SK-N-SH (cell line): Measurements from ENCODE around the gene CPT1B. TPM values are rescaled to one million over a fixed set of nuclear protein-coding genes. Genes with fewer than 3 reads are reported as not detected.

Experiments used
- CTCF ChIA-PET: fragments of 300-600, 350-600 bp; formaldehyde crosslinking; extraction: SDS; loops from one replicate; lab custom pipeline; 2021; lab: Yijun Ruan, JAX
- POLR2A ChIA-PET: fragments of 350-600 bp; sonication (Branson Sonifier 250); formaldehyde crosslinking; extraction: SDS; loops from one replicate; lab custom pipeline; 2020; ENCODE audit warnings: antibody characterized with exemption, inconsistent platforms; lab: Yijun Ruan, JAX
- DNase-seq: peaks from one replicate; pipeline ENCODE4 v3.0.0; 2012
- H2AFZ ChIP-seq: fragments of 200-600 bp; sonication (generic); 2 replicates; pipeline ENCODE4 v1.8.1; 2016; ENCODE audit warnings: antibody characterized with exemption, mild to moderate bottlenecking, low read depth
- H3F3A ChIP-seq: fragments of 200-600 bp; sonication (generic); replicated peaks from 2 replicates; pipeline ENCODE3; 2016; ENCODE audit warnings: antibody characterized with exemption, mild to moderate bottlenecking; ENCODE audit not compliant: insufficient read depth
- H3K27ac ChIP-seq, 2 experiments: fragments of 200-500 bp in 1 of 2; fragments of 200-600 bp in 1 of 2; sonication (Bioruptor generic) in 1 of 2; sonication (generic), shearing (Covaris generic) in 1 of 2; 2 replicates each; pipeline versions ENCODE4 v1.5.1 to v1.6.1; 2014 to 2016; ENCODE audit warnings: low read depth in 2 of 2, inconsistent platforms in 1 of 2, low read length in 1 of 2, mild to moderate bottlenecking in 1 of 2, mixed read lengths in 1 of 2
- H3K27me3 ChIP-seq: fragments of 200-600 bp; sonication (generic), shearing (Covaris generic); 2 replicates; pipeline ENCODE4 v1.6.1; 2016; ENCODE audit warnings: mixed run types; ENCODE audit not compliant: insufficient read depth
- H3K36me3 ChIP-seq, 2 experiments: fragments of 200-500 bp in 1 of 2; fragments of 200-600 bp in 1 of 2; sonication (Bioruptor generic) in 1 of 2; sonication (generic) in 1 of 2; replicated peaks in 1 of 2; 2 replicates each; pipeline versions ENCODE3 to v1.5.1; 2014 to 2016; ENCODE audit warnings: low read length in 1 of 2, mild to moderate bottlenecking in 1 of 2; ENCODE audit not compliant: insufficient read depth in 2 of 2, control insufficient read depth in 1 of 2
- H3K4me1 ChIP-seq, 2 experiments: fragments of 200-500 bp in 1 of 2; fragments of 200-600 bp in 1 of 2; sonication (Bioruptor generic) in 1 of 2; sonication (generic), shearing (Covaris generic) in 1 of 2; 2 replicates each; pipeline versions ENCODE4 v1.5.1 to v1.6.1; 2014 to 2016; ENCODE audit warnings: low read depth in 1 of 2, low read length in 1 of 2, mixed run types in 1 of 2; ENCODE audit not compliant: insufficient read depth in 2 of 2, control insufficient read depth in 1 of 2
- H3K4me2 ChIP-seq: fragments of 200-600 bp; sonication (generic), shearing (Covaris generic); 2 replicates; pipeline ENCODE4 v1.6.1; 2017; ENCODE audit warnings: mixed run types
- H3K4me3 ChIP-seq, 2 experiments: fragments of 200-500 bp in 1 of 2; fragments of 200-600 bp in 1 of 2; sonication (Bioruptor generic) in 1 of 2; sonication (generic), shearing (Covaris generic) in 1 of 2; 2 replicates each; pipeline versions ENCODE4 v1.5.1 to v1.8.1; 2014 to 2016; ENCODE audit warnings: low read depth in 2 of 2, inconsistent platforms in 1 of 2, low read length in 1 of 2, mild to moderate bottlenecking in 1 of 2, mixed read lengths in 1 of 2, moderate library complexity in 1 of 2
- H3K79me2 ChIP-seq: fragments of 200-600 bp; sonication (generic); 2 replicates; pipeline ENCODE4 v1.8.1; 2017; ENCODE audit warnings: mild to moderate bottlenecking; ENCODE audit not compliant: insufficient read depth
- H3K9ac ChIP-seq: fragments of 200-600 bp; sonication (generic); 2 replicates; pipeline ENCODE4 v1.6.1; 2017; ENCODE audit warnings: mixed run types
- H3K9me2 ChIP-seq: fragments of 200-600 bp; sonication (generic); 2 replicates; pipeline ENCODE4 v1.6.1; 2017; ENCODE audit warnings: mixed run types
- H3K9me3 ChIP-seq: fragments of 200-600 bp; sonication (generic); 2 replicates; pipeline ENCODE4 v1.6.1; 2017; ENCODE audit warnings: mixed run types, mild to moderate bottlenecking, moderate library complexity
- H4K20me1 ChIP-seq: fragments of 200-600 bp; sonication (generic); 2 replicates; pipeline ENCODE4 v1.6.1; 2017; ENCODE audit warnings: mild to moderate bottlenecking, mixed run types; ENCODE audit not compliant: insufficient read depth
- ELF1 ChIP-seq: IDR thresholded peaks from 2 replicates; pipeline ENCODE4 v1.4.0; 2012
- GABPA ChIP-seq: IDR thresholded peaks from 2 replicates; pipeline ENCODE4 v1.4.0; 2012; ENCODE audit warnings: low read depth, mild to moderate bottlenecking
- GATA2 ChIP-seq: sonication (generic); formaldehyde crosslinking; IDR thresholded peaks from 2 replicates; pipeline ENCODE4 v1.5.0; 2020; ENCODE audit warnings: mild to moderate bottlenecking, missing genetic modification reagents
- MEF2A ChIP-seq: IDR thresholded peaks from 2 replicates; pipeline ENCODE4 v1.4.0; 2012; ENCODE audit warnings: low read depth, borderline replicate concordance
- RAD21 ChIP-seq: IDR thresholded peaks from 2 replicates; pipeline ENCODE4 v1.6.1; 2012; ENCODE audit warnings: mild to moderate bottlenecking, low read length
- SMC3 ChIP-seq: IDR thresholded peaks from 2 replicates; pipeline ENCODE4 v1.6.1; 2012; ENCODE audit warnings: low read depth, low read length, improper control_type of control experiment
- TAF1 ChIP-seq: IDR thresholded peaks from 2 replicates; pipeline ENCODE4 v1.6.1; 2012; ENCODE audit warnings: low read depth, mild to moderate bottlenecking, low read length, moderate library complexity, borderline replicate concordance
- WGBS: methylation state at CpG from one replicate; pipeline ENCODE4 v1.1.6; 2017; ENCODE audit warnings: low lambda C conversion rate; 5-methylcytosine and 5-hydroxymethylcytosine counted together
- polyA plus RNA-seq, 3 experiments: library from polyadenylated mRNA; depleted of rRNA; stranded (reverse); fragments of >200 nt; gene quantifications; 2 replicates each; pipeline ENCODE4 v1.2.3, GENCODE V29; 2012
- TF ChIP-seq, protein P1 (sequence below): fragments of 150-350 bp; IDR thresholded peaks from 2 replicates; pipeline ENCODE4 v1.6.1; 2017; ENCODE audit warnings: antibody characterized with exemption, low read length, low read depth, borderline replicate concordance
- TF ChIP-seq, protein P2 (sequence below): IDR thresholded peaks from 2 replicates; pipeline ENCODE4 v1.4.0; 2012; ENCODE audit warnings: low read depth

CPT1B gene
- polyA plus RNA-seq, 1 of the 3 experiments (the other 2 are of a cell fraction) = 33.2 TPM

DNA sequence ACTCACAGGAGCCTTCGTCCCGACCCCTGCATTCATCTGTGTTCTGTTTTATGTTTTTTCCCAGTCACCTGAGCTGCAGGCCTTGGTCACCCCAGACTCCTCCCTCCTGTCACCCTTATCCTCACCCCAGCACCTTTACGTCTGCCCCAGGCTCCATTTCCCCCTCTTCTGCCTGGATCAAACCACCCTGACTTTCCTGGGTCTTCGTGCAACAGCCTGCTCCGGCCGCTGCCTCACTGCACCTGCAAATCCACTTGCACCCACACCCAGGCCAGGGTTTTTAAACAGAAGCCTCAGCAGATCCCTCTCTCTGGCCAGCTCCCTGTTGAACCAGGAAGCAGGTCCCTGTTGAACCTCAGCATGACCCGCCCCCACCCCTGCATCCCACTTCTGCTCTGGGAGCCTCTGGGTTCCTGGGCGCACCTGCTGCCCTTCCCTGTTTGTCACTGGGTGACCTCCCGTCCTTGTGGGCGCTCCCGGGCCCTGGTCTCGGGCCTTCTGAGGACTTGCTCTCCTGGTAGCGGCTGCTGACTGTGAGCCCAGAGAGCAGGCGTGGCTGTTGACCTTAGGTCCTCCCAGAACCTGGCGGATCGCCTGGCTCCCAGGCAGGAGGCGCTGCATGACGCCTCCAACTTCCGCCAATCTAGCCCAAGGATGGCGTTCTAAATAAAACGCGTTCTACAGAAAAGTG, 35.2 kb upstream of the CPT1B start:
- Histone ChIP-seq H3K9ac (no peak overlapping the region), H3K79me2 (no peaks in the 10 kb centered on the region), H3K27me3 (no peaks in the 10 kb centered on the region), H3K9me2 (no peaks in the 10 kb centered on the region), H3K36me3 (no peaks in the 10 kb centered on the region), H4K20me1 (no peaks in the 10 kb centered on the region), H3K4me3 (no peak overlapping the region), H3F3A (no peaks in the 10 kb centered on the region), H2AFZ (no peak overlapping the region), H3K4me1 (no peaks in the 10 kb centered on the region; a peak in 1 of 4 replicates), H3K4me2 (no peak overlapping the region), H3K27ac (no peak overlapping the region), H3K9me3 (no peaks in the 10 kb centered on the region)
- DNase-seq = peak; percentile 39
- CTCF ChIA-PET = interaction anchor here (1.1 to 2.9 kb wide), 5 partner anchors 12 to 271 kb away, joined by 3 to 9 read pairs (median 3); partner anchors contain the start of gene SCO2
- TF ChIP-seq GABPA (no peak), RAD21 (no peak), TAF1 (no peak), GATA2 (CRISPR knock-in tag) (no peak), ELF1 (no peak), MEF2A (no peak), SMC3 (no peak)
- TF ChIP-seq, protein P1, sequence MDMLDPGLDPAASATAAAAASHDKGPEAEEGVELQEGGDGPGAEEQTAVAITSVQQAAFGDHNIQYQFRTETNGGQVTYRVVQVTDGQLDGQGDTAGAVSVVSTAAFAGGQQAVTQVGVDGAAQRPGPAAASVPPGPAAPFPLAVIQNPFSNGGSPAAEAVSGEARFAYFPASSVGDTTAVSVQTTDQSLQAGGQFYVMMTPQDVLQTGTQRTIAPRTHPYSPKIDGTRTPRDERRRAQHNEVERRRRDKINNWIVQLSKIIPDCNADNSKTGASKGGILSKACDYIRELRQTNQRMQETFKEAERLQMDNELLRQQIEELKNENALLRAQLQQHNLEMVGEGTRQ = no peak
- TF ChIP-seq, protein P2, sequence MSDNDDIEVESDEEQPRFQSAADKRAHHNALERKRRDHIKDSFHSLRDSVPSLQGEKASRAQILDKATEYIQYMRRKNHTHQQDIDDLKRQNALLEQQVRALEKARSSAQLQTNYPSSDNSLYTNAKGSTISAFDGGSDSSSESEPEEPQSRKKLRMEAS = no peak
- WGBS = 78% methylated on average over 17 of the region's 22 CpGs
- POLR2A ChIA-PET = interaction anchor here (0.5 to 1.5 kb wide), 3 partner anchors 9 to 20 kb away, joined by 3 to 6 read pairs (median 3); no protein-coding TSS in a partner anchor

DNA sequence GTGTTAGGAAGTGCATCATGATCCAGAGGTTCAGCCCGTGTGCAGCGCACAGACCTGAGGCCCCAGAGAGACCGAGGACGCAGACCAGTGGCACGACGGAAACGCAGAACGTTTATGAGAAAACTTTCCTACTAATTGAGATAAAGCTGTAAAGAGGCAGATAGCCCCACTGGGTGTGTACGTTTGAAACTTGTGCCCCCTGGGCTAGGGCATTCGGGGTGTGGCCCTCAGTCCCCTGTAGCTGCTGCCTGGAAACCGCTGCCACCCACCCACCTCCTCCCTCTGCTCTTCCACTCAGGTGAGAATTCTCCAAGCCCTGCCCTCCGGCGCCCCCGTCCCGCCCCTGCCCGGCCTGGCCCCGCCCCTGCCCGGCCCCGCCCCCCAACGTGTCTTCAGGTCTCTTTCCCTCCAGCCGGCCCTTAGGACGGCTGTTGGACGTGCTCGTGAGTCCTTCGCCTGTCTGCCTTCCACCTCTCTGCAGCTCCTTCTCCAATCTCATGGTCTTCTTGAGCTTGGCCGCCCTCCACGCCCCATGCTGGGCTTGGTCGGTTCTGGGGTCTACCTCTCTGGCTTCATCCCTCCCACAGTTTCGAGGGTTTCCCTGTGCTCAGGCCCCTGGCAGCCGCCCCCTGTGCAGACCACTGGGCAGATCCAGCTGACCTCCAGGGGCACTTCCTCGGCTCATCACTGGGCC, 34.4 kb upstream of the CPT1B start:
- Histone ChIP-seq H3K27me3 (no peaks in the 10 kb centered on the region), H3K4me3 (no peak overlapping the region), H3K9me2 (no peaks in the 10 kb centered on the region), H3K27ac (no peak overlapping the region), H3K4me1 (no peaks in the 10 kb centered on the region; a peak in 1 of 4 replicates), H3F3A (no peaks in the 10 kb centered on the region), H3K9me3 (no peaks in the 10 kb centered on the region), H3K4me2 (no peak overlapping the region), H3K9ac (no peak overlapping the region), H2AFZ (no peak overlapping the region), H3K36me3 (no peaks in the 10 kb centered on the region), H3K79me2 (no peaks in the 10 kb centered on the region), H4K20me1 (no peaks in the 10 kb centered on the region)
- TF ChIP-seq GABPA = no peak
- peak; percentile 89 for DNase-seq
- ChIA-PET CTCF (interaction anchor here (1.1 to 2.9 kb wide), 5 partner anchors 11 to 270 kb away, joined by 3 to 9 read pairs (median 3); partner anchors contain the start of gene SCO2), POLR2A (interaction anchor here (0.5 to 1.5 kb wide), 4 partner anchors 9 to 87 kb away, joined by 3 to 6 read pairs (median 3); partner anchors contain the start of gene SCO2)
- WGBS = 57% methylated on average over 25 of the region's 31 CpGs
